Retinal pigment epithelial cell (primary cell): Measurements from ENCODE around the gene KRTAP10-11.

ENCODE experiments used
- DNase-seq: peaks from one replicate; pipeline ENCODE4 v3.0.0-alpha.2; 2010; ENCODE audit warnings: low read depth
- H3K4me3 ChIP-seq: 2 replicates; pipeline ENCODE4 v1.5.1; 2011; ENCODE audit warnings: mild to moderate bottlenecking, low read length, control low read depth, moderate library complexity
- CTCF ChIP-seq: conservative IDR thresholded peaks from 2 replicates; pipeline ENCODE4 v1.5.1; 2011; ENCODE audit warnings: low read depth, low read length, control low read depth, inconsistent platforms

KRTAP10-11 gene

GRCh38 chr21:44664691-44665090 is 18.5 kb downstream of the KRTAP10-11 start:
- DNase-seq, result no peak
- H3K4me3 ChIP-seq, result no peak overlapping the region
- TF ChIP-seq CTCF, result no peak

GRCh38 chr21:44666401-44667320 is 20.4 kb downstream of the KRTAP10-11 start, which contains the start of gene KRTAP12-2:
Gene KRTAP12-2 (minus strand): TSS chr21:44666927. CDS start chr21:44666886, 41 bp downstream.
- no peak within 1 kb of the TSS for H3K4me3 ChIP-seq
- no peak for TF ChIP-seq CTCF

GRCh38 chr21:44667612-44668011 is 21.4 kb downstream of the KRTAP10-11 start:
- no peak overlapping the region for H3K4me3 ChIP-seq
- TF ChIP-seq CTCF, result no peak
- no peak for DNase-seq

More at GRCh38 chr21:44666401-44667320, 20.4 kb downstream of the KRTAP10-11 start, which contains the start of gene KRTAP12-2:
- DNase-seq, result no peak

- no peak overlapping the region for H3K4me3 ChIP-seq
- TF ChIP-seq CTCF, result no peak
These were observed 24.6 kb downstream of the KRTAP10-11 start for GRCh38 chr21:44670642-44671432.

GRCh38 chr21:44671911-44672310 is 25.7 kb downstream of the KRTAP10-11 start:
- no peak for TF ChIP-seq CTCF
- no peak overlapping the region for H3K4me3 ChIP-seq

More at GRCh38 chr21:44670642-44671432, 24.6 kb downstream of the KRTAP10-11 start:
- DNase-seq, result no peak

GRCh38 chr21:44677881-44678280 is 31.7 kb downstream of the KRTAP10-11 start:
- H3K4me3 ChIP-seq, result no peak overlapping the region
- no peak for TF ChIP-seq CTCF
- DNase-seq, result no peak

More at GRCh38 chr21:44671911-44672310, 25.7 kb downstream of the KRTAP10-11 start:
- DNase-seq, result no peak
